HK-2 (cell line): Measurements from ENCODE around the gene HIC2.
"Not testable (repeated sequence)": the region's sequence is repeated elsewhere in the genome, so short reads cannot be mapped to it uniquely, and the experiment has no call there.

Source experiments
- DNase-seq: peaks from one replicate; pipeline ENCODE4 v3.0.0-alpha.2; 2018; ENCODE audit not compliant: unreplicated experiment

Gene HIC2

DNA sequence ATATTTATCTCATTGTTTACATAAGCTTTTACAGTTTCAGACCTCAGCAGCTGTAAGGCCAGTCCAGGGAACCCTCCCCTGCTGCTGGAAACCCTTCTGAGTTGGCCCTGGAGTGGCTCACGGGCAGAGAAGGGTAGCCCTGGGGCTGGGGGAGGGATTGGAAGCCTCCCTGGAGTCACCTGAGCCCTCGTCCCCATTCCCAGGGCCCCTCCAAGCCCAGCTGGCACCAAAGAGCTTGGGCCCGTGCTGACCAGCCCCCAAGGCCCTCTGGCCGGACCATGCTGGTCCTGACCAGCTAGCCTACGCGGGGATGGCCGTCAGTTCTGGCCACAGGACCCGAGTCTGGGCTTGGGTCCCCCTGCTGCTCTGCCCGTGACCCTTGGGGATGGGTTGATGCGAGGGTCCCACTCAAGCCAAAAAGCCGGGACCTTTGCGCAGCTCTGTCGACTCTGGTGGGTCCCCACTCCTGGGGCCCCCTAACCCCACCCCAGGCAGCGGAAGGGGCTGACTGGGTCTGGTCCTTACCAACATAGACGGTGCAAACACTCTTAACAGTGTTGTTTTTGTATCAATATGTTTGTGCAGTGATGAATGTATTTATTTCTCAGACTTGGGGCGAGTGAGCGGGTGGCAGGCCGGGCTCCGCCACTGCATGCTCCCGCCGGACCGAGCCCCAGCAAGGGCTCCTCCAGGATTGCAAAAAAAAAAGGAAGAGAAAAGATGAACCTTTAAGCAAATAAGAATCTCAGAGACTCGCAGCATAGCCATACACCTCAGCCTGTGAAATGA is 32.6 kb downstream of the HIC2 start:
- DNase-seq, result no peak

GRCh38 chr22:21450320-21450831 is 33.2 kb downstream of the HIC2 start:
- no peak for DNase-seq

- no peak for DNase-seq
These were observed 33.7 kb downstream of the HIC2 start for GRCh38 chr22:21450858-21451353.

DNA sequence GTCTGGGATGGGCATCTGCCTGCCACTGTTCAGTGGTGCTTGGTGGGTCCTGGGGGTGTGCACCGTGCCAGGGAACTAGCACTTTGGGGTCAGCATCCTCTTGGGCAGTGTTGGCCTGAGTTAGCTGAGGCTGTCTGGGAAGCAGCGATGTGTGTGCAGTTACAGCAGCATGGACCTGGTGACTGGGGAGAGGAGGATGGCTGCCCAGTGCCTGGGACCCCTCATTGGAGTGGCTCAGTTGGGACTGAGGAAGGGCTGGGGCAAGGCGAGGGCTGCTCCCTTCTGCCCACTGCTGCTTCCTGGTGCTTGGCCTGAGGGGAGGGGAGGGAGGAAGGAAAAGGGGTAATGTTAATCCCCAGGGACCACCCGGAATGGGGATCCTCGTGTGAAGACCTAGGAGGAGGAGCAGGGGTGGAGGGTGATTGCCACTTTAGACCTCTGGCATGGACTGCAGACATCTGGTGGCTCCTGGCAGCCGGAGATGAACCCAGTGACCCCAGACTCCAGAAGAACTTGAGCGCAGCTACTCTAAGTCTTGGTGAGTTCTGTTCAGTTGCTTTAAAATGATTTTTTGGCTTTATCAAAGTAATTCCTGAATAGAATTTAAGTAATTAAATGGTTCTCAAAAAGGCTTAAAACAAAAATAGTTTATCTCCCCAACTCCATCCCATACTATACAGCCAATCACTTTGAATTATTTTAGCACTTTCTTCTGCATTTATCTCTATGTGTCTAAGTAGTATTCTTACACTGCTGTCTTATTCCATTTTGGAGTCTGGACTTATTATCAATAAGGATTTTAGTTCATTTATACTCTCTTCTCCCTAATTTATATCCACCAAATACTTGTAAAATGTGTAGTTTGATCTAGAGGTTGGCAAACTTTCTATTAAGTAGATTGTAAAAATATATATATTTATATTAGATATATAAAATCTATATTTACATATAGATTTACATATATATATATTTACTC is 34.7 kb downstream of the HIC2 start:
- no peak for DNase-seq

GRCh38 chr22:21452666-21453065 is 35.5 kb downstream of the HIC2 start:
- DNase-seq, result not testable (repeated sequence)

DNA sequence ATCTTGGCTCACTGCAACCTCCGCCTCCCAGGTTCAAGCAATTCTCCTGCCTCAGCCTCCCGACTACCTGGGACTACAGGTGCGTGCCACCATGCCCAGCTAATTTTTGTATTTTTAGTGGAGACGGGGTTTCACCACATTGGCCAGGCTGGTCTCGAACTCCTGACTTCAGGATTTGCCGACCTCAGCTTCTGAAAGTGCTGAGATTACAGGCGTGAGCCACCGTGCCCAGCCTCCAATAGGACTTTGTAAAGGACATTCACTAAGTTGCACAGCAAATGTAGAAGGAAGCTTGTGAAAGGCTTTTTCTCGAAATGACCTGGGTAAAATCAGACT is 37.8 kb downstream of the HIC2 start:
- DNase-seq, result not testable (repeated sequence)

GRCh38 chr22:21455334-21456089 is 38.3 kb downstream of the HIC2 start:
- DNase-seq, result no peak

GRCh38 chr22:21457023-21457787 is 40.0 kb downstream of the HIC2 start:
- DNase-seq, result no peak

DNA sequence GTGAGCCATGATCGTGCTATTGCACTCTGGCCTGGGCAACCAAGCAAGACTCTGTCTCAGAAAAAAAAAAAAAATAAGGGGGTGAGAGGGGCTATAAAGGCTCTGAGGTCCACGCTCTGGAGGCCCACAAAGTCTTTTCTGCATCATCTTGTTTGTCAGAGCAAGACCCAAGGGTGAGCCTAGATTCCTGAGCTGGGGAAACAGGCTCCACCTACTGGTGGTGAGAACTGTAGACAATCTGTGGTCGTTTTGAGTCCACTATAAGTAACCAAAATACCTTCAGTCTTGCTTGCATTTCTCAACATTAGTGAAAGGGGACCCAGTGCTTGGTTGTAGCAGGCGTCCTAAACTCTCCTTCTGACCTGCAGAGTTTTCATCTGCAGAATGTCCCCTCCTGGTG is 45.5 kb downstream of the HIC2 start:
- DNase-seq, result not testable (repeated sequence)

DNA sequence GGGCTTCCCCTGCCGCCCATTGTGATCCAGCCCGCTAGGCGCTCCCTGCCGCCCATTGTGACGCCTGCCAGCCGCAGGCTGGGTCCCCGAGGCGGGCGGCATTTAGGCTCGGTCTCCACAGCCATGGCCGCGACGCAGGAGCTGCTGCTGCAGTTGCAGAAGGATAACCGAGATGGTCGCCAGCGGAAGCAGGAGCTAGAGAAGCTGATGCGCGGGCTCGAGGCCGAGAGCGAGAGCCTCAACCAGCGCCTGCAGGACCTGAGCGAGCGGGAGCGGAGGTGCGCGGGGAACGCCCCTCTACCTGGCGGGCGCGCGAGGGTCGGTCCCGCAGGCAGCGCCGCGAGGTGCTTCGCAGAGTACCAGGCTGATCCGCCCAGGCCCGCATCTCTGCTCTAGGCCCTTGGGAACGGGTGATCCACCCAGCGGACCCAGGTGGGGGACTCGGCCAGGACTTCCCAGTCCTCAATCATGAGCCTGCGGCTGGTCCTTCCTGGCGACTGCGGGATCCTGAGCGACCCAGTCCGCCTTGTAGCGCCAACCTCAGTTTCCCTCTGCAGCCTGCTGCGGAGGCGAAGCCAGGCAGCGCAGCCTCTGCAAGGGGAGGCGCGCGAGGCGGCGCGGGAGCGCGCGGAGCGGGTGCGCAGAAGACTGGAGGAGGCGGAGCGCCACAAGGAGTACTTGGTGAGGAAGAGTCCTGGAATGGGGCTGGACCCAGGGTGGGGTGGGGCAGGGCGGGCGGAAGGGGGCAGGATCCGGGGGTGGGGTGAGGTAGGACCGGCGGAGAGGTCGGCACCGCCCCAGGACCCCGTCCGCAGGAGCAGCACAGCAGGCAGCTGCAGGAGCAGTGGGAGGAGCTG is 50.4 kb downstream of the HIC2 start, which contains the start of gene TMEM191C:
Gene TMEM191C, plus strand, starts transcription at position 51 of the 857 bp plus-strand sequence. Its CDS starts 73 bp downstream, at position 124.
- DNase-seq, result not testable (repeated sequence)

GRCh38 chr22:21468194-21469096 is 51.3 kb downstream of the HIC2 start:
- DNase-seq, result peak; percentile 75

DNA sequence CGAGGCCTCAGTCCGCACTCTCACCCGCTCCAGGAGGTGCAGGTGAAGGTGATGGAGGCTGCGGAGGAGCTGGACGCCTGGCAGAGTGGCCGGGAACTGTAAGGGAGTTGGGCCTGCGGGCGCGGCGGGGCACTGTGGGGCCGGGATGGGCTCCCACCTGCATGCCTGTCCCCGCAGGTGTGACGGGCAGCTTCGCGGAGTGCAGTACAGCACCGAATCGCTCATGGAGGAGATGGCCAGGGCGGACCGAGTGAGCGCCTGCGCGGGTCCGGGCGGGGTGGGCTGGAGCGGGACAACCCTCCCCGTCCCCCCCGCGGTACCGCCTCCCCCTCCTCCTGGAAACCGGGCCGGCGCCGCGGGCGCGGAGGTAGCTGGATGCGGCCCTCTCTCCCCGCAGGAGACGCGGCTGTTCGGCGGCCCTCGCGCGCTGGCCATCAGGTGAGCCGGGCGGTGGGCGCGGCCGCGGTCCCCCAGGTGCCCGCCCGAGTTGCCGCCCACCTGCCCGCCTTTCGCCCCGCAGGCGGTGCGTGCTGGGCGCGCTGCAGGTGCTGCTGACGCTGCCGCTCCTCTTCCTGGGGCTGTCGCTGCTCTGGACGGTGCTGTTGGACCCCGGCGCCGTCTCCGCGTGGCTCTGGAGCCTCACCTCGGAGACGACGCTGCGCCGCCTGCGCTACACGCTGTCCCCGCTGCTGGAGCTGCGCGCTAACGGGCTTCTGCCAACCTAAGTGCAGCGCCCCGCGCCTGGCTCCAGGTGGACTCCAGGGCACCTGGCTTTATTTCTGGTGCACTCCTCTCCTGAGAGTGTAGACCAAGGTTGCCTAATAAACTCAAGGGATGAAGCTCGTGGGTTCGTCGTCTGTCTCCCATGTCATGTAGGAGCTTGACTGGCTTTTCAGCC is 52.2 kb downstream of the HIC2 start:
- DNase-seq, result not testable (repeated sequence)

DNA sequence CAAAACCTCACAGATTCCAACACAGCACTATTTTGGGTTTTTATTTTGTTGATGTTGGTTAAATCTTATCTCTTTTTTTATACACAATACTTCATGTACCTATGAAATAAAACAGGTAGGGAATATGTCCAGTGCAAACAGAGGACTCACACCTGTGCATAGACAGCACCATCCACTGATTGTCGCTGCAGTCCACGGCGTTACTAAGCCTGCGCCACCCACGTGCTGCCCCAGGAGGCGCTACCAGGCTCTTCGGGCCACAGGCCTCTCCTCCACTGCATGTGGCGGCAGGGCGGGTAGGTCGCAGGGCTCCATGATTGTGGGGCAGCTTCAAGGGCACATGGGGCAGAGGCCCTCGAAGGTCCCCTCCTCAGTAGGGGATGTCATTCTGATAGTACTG is 55.8 kb downstream of the HIC2 start:
- not testable (repeated sequence) for DNase-seq

GRCh38 chr22:21473664-21474063 is 56.5 kb downstream of the HIC2 start:
- DNase-seq, result not testable (repeated sequence)

GRCh38 chr22:21484039-21484438 is 66.9 kb downstream of the HIC2 start:
- DNase-seq, result not testable (repeated sequence)

- DNase-seq, result not testable (repeated sequence)
These were observed 70.6 kb downstream of the HIC2 start for GRCh38 chr22:21487723-21488122.

- not testable (repeated sequence) for DNase-seq
These were observed 72.0 kb downstream of the HIC2 start for GRCh38 chr22:21489149-21489680.
